ENCODE measurements around the gene ANKRD17. TPM values are rescaled to one million over a fixed set of nuclear protein-coding genes. Genes with fewer than 3 reads are reported as not detected.

The ANKRD17 gene
- total and polyA plus RNA-seq, 2 donors (not counting 3 experiments of a cell fraction or from before 2014, with no cell fraction given), result 33.3 to 64.4 TPM

DNA sequence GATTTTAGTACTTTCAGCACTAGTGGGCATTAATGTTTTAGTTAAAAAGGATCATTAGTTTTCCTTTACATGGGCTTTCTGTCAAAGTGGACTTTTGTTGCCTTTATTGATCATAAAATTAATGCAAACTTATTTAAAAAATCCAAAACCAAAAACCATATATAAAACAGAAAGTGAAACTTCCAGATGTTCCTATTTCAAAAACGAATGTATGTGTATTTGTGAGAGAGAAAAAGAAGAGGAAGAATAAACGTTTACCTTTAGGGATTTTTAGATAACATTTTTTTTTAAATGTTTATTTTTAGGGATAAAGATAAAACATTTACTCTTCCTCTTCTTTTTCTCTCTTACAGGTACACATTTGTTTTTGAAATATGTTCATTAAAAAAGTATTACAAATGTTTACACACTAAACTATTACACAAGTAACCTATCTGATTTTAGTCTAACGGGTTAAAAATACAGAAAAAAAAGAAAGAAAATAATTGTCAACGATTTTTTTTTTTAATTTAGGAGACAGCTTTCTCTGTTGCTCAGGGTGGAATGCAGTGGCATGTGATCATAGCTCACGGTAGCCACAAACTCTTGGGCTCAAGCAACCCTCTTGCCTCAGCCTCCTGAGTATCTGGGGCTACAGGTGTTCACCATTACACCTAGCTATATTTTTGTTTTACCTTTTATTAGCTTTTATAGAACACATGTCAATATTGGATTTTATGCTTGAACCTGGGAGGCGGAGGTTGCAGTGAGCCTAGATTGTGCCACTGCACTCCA is 172.3 kb downstream of the ANKRD17 start:
- no peaks in the 10 kb centered on the region for H3K4me1 ChIP-seq (ENCODE audit: control insufficient read depth, extremely low read depth, insufficient read depth, low read length)
- POLR2A ChIA-PET, result no interaction called here
- dilution Hi-C loops (cut with MboI; ENCODE audit: extremely low pct_ligation_motif_present, low sequenced_read_pairs), result no loop called here
- H3K4me2 ChIP-seq (ENCODE audit: insufficient read depth, low read length), result no peak overlapping the region
- TF ChIP-seq FOS (IDR thresholded peaks at IDR 0.05; ENCODE audit: borderline replicate concordance, insufficient read depth, low read length) (no peak), EZH2 (IDR thresholded peaks at IDR 0.05; ENCODE audit: borderline replicate concordance, low read depth, low read length, severe bottlenecking) (no peak), JUN (IDR thresholded peaks at IDR 0.05; ENCODE audit: borderline replicate concordance, insufficient read depth, insufficient read length, low read depth) (no peak), POLR2A (IDR thresholded peaks at IDR 0.05; ENCODE audit: low read depth, low read length) (no peak), POLR2AphosphoS5 (IDR thresholded peaks at IDR 0.05; ENCODE audit: insufficient read depth, low read depth, low read length) (no peak), GATA2 (IDR thresholded peaks at IDR 0.05; ENCODE audit: insufficient read depth, insufficient read length, low read depth, low read length) (no peak), MYC (IDR thresholded peaks at IDR 0.05; ENCODE audit: low read depth, low read length) (no peak), CTCF (IDR thresholded peaks at IDR 0.05; ENCODE audit: extremely low read depth in 1 of 2, insufficient read depth in 1 of 2, low read depth in 1 of 2, low read length in 2 of 2) (no peak), MAX (IDR thresholded peaks at IDR 0.05; ENCODE audit: insufficient read depth, insufficient read length) (no peak)
- CTCF ChIA-PET, result no interaction called here
- no peak for DNase-seq (ENCODE audit: low read depth, low spot score)
- no peaks in the 10 kb centered on the region for H3K27me3 ChIP-seq (ENCODE audit: control insufficient read depth in 2 of 2, insufficient read depth in 2 of 2, low read length in 2 of 2)
- H4K20me1 ChIP-seq (replicated peaks; ENCODE audit: control insufficient read depth, extremely low read depth, insufficient read depth, low read length), result no peaks in the 10 kb centered on the region
- peaks cover 22% of the 10 kb centered on the region for H3K79me2 ChIP-seq (ENCODE audit: control insufficient read depth, insufficient read depth, low read length)
- no peaks in the 10 kb centered on the region for H3K9me3 ChIP-seq (replicated peaks; ENCODE audit: control insufficient read depth, insufficient read depth, low read length)
- no peak overlapping the region for H3K9ac ChIP-seq (replicated peaks; ENCODE audit: extremely low read depth, insufficient read depth, low read length)
- H3K4me3 ChIP-seq (replicated peaks in 1 of 3; ENCODE audit: insufficient read depth in 1 of 3, low read depth in 1 of 3, low read length in 3 of 3), result no peak overlapping the region
- no peak overlapping the region for H3K27ac ChIP-seq (ENCODE audit: insufficient read depth, low read depth, low read length)
- intact Hi-C loops (cut with micrococcal nuclease), result no loop called here
- H3K9me1 ChIP-seq (replicated peaks; ENCODE audit: control insufficient read depth, extremely low read depth, insufficient read depth, low read length), result no peaks in the 10 kb centered on the region
- BruUV-seq (replicated peaks), result no TSS peak
- no peak overlapping the region for H2AFZ ChIP-seq (ENCODE audit: low read depth, low read length)
- peaks cover 8 to 12% of the 10 kb centered on the region in 2 experiments for H3K36me3 ChIP-seq (ENCODE audit: control insufficient read depth in 2 of 2, extremely low read depth in 1 of 2, insufficient read depth in 2 of 2, low read length in 2 of 2)
- no peak for FAIRE-seq
